HEK293 (cell line): ENCODE measurements around the gene PARP8.
A peak's percentile ranks its signal among the peaks of the same experiment; 100 is the strongest.

ENCODE experiments used
- CTCF ChIA-PET: fragments of 350-600 bp; formaldehyde crosslinking; extraction: SDS; loops from one replicate; lab custom pipeline; 2021; ENCODE audit warnings: antibody characterized with exemption; lab: Yijun Ruan, JAX
- POLR2A ChIA-PET: fragments of 300-600 bp; formaldehyde crosslinking; extraction: SDS; loops from one replicate; lab custom pipeline; 2020; ENCODE audit warnings: antibody characterized with exemption, inconsistent platforms; lab: Yijun Ruan, JAX
- H3K27ac ChIP-seq: fragments of 200-500 bp; sonication (Bioruptor generic); 2 replicates; pipeline ENCODE4 v1.5.1; 2014; ENCODE audit warnings: low read depth, low read length, control low read depth, inconsistent platforms; ENCODE audit errors: extremely low read depth
- H3K36me3 ChIP-seq, 2 experiments: fragments of 200-500 bp in 1 of 2; sonication (Bioruptor generic) in 1 of 2; 1 replicate in 1 of 2; 2 replicates in 1 of 2; pipeline ENCODE4 v1.5.1; 2014 to 2017; ENCODE audit warnings: inconsistent platforms in 2 of 2, low read length in 2 of 2; ENCODE audit not compliant: control insufficient read depth in 2 of 2, insufficient read depth in 1 of 2
- H3K4me1 ChIP-seq: fragments of 200-500 bp; sonication (Bioruptor generic); 2 replicates; pipeline ENCODE4 v1.5.1; 2014; ENCODE audit warnings: mild to moderate bottlenecking, low read length, inconsistent platforms; ENCODE audit not compliant: control insufficient read depth, insufficient read depth
- H3K4me3 ChIP-seq: 2 replicates; pipeline ENCODE4 v1.5.1; 2011; ENCODE audit warnings: low read depth, mild to moderate bottlenecking, control low read depth, low read length, moderate library complexity
- H3K9me3 ChIP-seq: fragments of 200-500 bp; sonication (Bioruptor generic); 2 replicates; pipeline ENCODE4 v1.5.1; 2014; ENCODE audit warnings: low read depth, low read length, inconsistent platforms; ENCODE audit not compliant: control insufficient read depth, insufficient read depth
- HOXA7 ChIP-seq: sonication (generic); formaldehyde crosslinking; IDR thresholded peaks from 2 replicates; pipeline ENCODE4 v1.8.1; 2022; ENCODE audit warnings: missing genetic modification reagents, borderline replicate concordance
- HOXD13 ChIP-seq: sonication (generic); formaldehyde crosslinking; IDR thresholded peaks from 2 replicates; pipeline ENCODE4 v1.8.0; 2022; ENCODE audit warnings: missing genetic modification reagents, borderline replicate concordance
- IKZF3 ChIP-seq: fragments of 450-650 bp; IDR thresholded peaks from 2 replicates; pipeline ENCODE4 v1.5.0; 2018; ENCODE audit warnings: missing biosample characterization, mild to moderate bottlenecking, missing genetic modification characterization, moderate library complexity
- ZBTB20 ChIP-seq: fragments of 450-650 bp; formaldehyde crosslinking; IDR thresholded peaks from 2 replicates; pipeline ENCODE4 v1.5.1; 2016; ENCODE audit warnings: missing biosample characterization, missing genetic modification characterization
- ZNF112 ChIP-seq: fragments of 450-650 bp; formaldehyde crosslinking; IDR thresholded peaks from 2 replicates; pipeline ENCODE4 v1.5.0; 2017; ENCODE audit warnings: missing biosample characterization, missing genetic modification characterization
- ZNF132 ChIP-seq: fragments of 450-650 bp; formaldehyde crosslinking; IDR thresholded peaks from 2 replicates; pipeline ENCODE4 v1.5.1; 2017; ENCODE audit warnings: missing biosample characterization, missing genetic modification characterization, borderline replicate concordance
- ZNF133 ChIP-seq: fragments of 450-650 bp; formaldehyde crosslinking; IDR thresholded peaks from 2 replicates; pipeline ENCODE4 v1.5.1; 2016; ENCODE audit warnings: missing biosample characterization, missing genetic modification characterization
- ZNF155 ChIP-seq: fragments of 450-650 bp; formaldehyde crosslinking; IDR thresholded peaks from 2 replicates; pipeline ENCODE4 v1.5.1; 2016; ENCODE audit warnings: missing biosample characterization, missing genetic modification characterization
- ZNF157 ChIP-seq: fragments of 450-650 bp; formaldehyde crosslinking; IDR thresholded peaks from 2 replicates; pipeline ENCODE4 v1.5.1; 2016; ENCODE audit warnings: missing biosample characterization, missing genetic modification characterization
- ZNF202 ChIP-seq: fragments of 450-650 bp; formaldehyde crosslinking; IDR thresholded peaks from 2 replicates; pipeline ENCODE4 v1.5.1; 2016; ENCODE audit warnings: missing biosample characterization, missing genetic modification characterization, borderline replicate concordance
- ZNF248 ChIP-seq: fragments of 450-650 bp; formaldehyde crosslinking; IDR thresholded peaks from 2 replicates; pipeline ENCODE4 v1.5.1; 2017; ENCODE audit warnings: missing biosample characterization, missing genetic modification characterization
- ZNF274 ChIP-seq, 2 experiments: fragments of 200-500 bp in 1 of 2; fragments of 450-650 bp in 1 of 2; sonication (Bioruptor generic) in 1 of 2; formaldehyde crosslinking in 1 of 2; IDR thresholded peaks; 2 replicates each; pipeline versions ENCODE4 v1.5.1 to v1.6.1; 2014 to 2016; ENCODE audit warnings: borderline replicate concordance in 1 of 2, inconsistent platforms in 1 of 2, low read length in 1 of 2, missing biosample characterization in 1 of 2, missing genetic modification characterization in 1 of 2
- ZNF354C ChIP-seq: fragments of 450-650 bp; formaldehyde crosslinking; IDR thresholded peaks from 2 replicates; pipeline ENCODE4 v1.5.1; 2016; ENCODE audit warnings: missing biosample characterization, missing genetic modification characterization, low read depth, borderline replicate concordance
- ZNF416 ChIP-seq: fragments of 450-650 bp; formaldehyde crosslinking; IDR thresholded peaks from 2 replicates; pipeline ENCODE4 v1.5.1; 2016; ENCODE audit warnings: missing biosample characterization, missing genetic modification characterization
- ZNF48 ChIP-seq: fragments of 450-650 bp; formaldehyde crosslinking; IDR thresholded peaks from 2 replicates; pipeline ENCODE4 v1.5.1; 2016; ENCODE audit warnings: missing biosample characterization, missing genetic modification characterization
- ZNF514 ChIP-seq: fragments of 450-650 bp; formaldehyde crosslinking; IDR thresholded peaks from 2 replicates; pipeline ENCODE4 v1.5.1; 2016; ENCODE audit warnings: missing biosample characterization, missing genetic modification characterization
- ZNF530 ChIP-seq: fragments of 450-650 bp; formaldehyde crosslinking; IDR thresholded peaks from 2 replicates; pipeline ENCODE4 v1.5.1; 2016; ENCODE audit warnings: low read depth, missing biosample characterization, missing genetic modification characterization
- ZNF549 ChIP-seq: fragments of 450-650 bp; IDR thresholded peaks from 2 replicates; pipeline ENCODE4 v1.5.1; 2018; ENCODE audit warnings: missing biosample characterization, missing genetic modification characterization, mild to moderate bottlenecking, inconsistent platforms, moderate library complexity
- ZNF626 ChIP-seq: fragments of 450-650 bp; sonication (Bioruptor Pico); formaldehyde crosslinking; IDR thresholded peaks from 2 replicates; pipeline ENCODE4 v1.5.1; 2018; ENCODE audit warnings: missing biosample characterization, missing genetic modification characterization, inconsistent platforms
- ZNF664 ChIP-seq: fragments of 450-650 bp; formaldehyde crosslinking; IDR thresholded peaks from 2 replicates; pipeline ENCODE4 v1.5.1; 2016; ENCODE audit warnings: missing biosample characterization, missing genetic modification characterization
- ZSCAN23 ChIP-seq: fragments of 450-650 bp; formaldehyde crosslinking; IDR thresholded peaks from 2 replicates; pipeline ENCODE4 v1.5.1; 2016; ENCODE audit warnings: missing biosample characterization, missing genetic modification characterization
- TF ChIP-seq, protein P1 (sequence below): fragments of 450-650 bp; formaldehyde crosslinking; optimal IDR thresholded peaks from 2 replicates; pipeline ENCODE3; 2016; ENCODE audit warnings: missing biosample characterization, mild to moderate bottlenecking, missing genetic modification characterization
- TF ChIP-seq, protein P2 (sequence below): fragments of 450-650 bp; formaldehyde crosslinking; IDR thresholded peaks from 2 replicates; pipeline ENCODE4 v1.5.1; 2016; ENCODE audit warnings: missing biosample characterization, missing genetic modification characterization
- TF ChIP-seq, protein P3 (sequence below): fragments of 450-650 bp; formaldehyde crosslinking; IDR thresholded peaks from 2 replicates; pipeline ENCODE4 v1.5.1; 2016; ENCODE audit warnings: missing biosample characterization, missing genetic modification characterization
- TF ChIP-seq, protein P4 (sequence below): fragments of 450-650 bp; IDR thresholded peaks from 2 replicates; pipeline ENCODE4 v1.5.1; 2018; ENCODE audit warnings: missing biosample characterization, mild to moderate bottlenecking, missing genetic modification characterization

PARP8 gene

DNA sequence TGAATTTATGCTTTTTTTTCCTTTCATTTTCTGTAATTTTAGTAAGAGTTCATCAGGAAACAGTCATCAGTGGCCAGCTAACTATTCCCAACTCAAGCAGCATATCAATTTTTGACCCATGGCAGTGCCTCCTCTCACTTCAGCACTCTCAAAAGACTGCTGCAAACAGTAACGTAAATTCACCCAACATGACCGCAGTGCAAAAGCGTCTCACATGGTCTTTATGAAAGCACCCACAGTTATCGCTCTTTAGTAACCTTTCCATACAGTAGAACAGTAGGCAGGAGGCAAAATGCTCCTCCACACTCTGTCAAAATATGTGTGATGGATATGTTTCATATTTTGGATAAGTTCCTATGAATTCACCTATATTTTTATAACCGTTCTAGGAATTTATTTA is 48.6 kb downstream of the PARP8 start:
- TF ChIP-seq ZNF664 (tag by site-specific recombination) (no peak), ZBTB20 (tag by site-specific recombination) (no peak), HOXA7 (no peak), ZNF133 (tag by site-specific recombination) (no peak), ZNF514 (tag by site-specific recombination) (no peak), ZNF416 (no peak), ZNF274 (IDR thresholded peaks at IDR 0.05; ENCODE audit: low read length) (no peak), ZNF274 (tag by site-specific recombination; IDR thresholded peaks at IDR 0.05; ENCODE audit: borderline replicate concordance) (no peak), ZNF112 (no peak), ZNF157 (tag by site-specific recombination) (no peak), ZNF626 (tag by site-specific recombination) (no peak), IKZF3 (no peak), ZNF48 (tag by site-specific recombination) (no peak)
- TF ChIP-seq, protein P1, sequence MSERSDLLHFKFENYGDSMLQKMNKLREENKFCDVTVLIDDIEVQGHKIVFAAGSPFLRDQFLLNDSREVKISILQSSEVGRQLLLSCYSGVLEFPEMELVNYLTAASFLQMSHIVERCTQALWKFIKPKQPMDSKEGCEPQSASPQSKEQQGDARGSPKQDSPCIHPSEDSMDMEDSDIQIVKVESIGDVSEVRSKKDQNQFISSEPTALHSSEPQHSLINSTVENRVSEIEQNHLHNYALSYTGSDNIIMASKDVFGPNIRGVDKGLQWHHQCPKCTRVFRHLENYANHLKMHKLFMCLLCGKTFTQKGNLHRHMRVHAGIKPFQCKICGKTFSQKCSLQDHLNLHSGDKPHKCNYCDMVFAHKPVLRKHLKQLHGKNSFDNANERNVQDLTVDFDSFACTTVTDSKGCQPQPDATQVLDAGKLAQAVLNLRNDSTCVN: no peak
- TF ChIP-seq, protein P2, sequence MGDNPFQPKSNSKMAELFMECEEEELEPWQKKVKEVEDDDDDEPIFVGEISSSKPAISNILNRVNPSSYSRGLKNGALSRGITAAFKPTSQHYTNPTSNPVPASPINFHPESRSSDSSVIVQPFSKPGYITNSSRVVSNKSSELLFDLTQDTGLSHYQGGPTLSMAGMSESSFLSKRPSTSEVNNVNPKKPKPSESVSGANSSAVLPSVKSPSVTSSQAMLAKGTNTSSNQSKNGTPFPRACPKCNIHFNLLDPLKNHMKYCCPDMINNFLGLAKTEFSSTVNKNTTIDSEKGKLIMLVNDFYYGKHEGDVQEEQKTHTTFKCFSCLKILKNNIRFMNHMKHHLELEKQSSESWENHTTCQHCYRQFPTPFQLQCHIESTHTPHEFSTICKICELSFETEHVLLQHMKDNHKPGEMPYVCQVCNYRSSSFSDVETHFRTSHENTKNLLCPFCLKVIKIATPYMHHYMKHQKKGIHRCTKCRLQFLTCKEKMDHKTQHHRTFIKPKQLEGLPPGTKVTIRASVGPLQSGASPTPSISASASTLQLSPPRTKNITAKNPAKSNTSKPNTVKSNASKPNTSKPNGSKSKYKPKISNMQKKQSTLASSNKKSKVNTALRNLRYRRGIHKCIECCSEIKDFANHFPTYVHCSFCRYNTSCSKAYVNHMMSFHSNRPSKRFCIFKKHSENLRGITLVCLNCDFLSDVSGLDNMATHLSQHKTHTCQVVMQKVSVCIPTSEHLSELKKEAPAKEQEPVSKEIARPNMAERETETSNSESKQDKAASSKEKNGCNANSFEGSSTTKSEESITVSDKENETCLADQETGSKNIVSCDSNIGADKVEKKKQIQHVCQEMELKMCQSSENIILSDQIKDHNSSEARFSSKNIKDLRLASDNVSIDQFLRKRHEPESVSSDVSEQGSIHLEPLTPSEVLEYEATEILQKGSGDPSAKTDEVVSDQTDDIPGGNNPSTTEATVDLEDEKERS (tag by site-specific recombination): no peak
- TF ChIP-seq, protein P3, sequence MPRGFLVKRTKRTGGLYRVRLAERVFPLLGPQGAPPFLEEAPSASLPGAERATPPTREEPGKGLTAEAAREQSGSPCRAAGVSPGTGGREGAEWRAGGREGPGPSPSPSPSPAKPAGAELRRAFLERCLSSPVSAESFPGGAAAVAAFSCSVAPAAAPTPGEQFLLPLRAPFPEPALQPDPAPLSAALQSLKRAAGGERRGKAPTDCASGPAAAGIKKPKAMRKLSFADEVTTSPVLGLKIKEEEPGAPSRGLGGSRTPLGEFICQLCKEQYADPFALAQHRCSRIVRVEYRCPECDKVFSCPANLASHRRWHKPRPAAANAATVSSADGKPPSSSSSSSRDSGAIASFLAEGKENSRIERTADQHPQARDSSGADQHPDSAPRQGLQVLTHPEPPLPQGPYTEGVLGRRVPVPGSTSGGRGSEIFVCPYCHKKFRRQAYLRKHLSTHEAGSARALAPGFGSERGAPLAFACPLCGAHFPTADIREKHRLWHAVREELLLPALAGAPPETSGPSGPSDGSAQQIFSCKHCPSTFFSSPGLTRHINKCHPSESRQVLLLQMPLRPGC (tag by site-specific recombination): no peak
- CTCF ChIA-PET: interaction anchor here (0.6 to 0.7 kb wide), 2 partner anchors 11 to 16 kb away, joined by 3 read pairs; no protein-coding TSS in a partner anchor
- Histone ChIP-seq H3K9me3 (no peaks in the 10 kb centered on the region), H3K4me1 (peaks cover 18% of the 10 kb centered on the region), H3K4me3 (no peak overlapping the region), H3K27ac (no peak overlapping the region), H3K36me3 (no peaks in the 10 kb centered on the region; a peak in 1 of 3 replicates)
- POLR2A ChIA-PET: no interaction called here

DNA sequence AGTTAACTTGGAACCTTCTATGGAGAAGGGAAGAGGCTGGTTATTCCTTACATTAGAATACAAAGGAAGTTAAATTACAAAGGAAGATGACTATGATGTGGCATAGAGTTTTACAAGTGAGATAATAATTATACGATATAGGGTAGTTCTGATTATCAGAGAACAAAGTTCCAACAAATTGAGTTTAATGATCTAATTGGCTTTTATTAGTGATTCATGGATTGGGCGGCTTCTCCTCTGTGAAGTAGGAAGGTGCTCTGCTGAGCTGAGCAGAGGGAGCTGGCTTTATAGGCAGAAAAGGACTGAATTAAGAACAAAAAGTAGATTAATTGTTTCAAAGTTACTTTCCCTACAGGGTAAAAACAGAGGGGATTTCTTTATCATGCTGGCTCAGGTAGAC is 49.7 kb downstream of the PARP8 start:
- H3K27ac ChIP-seq: no peak overlapping the region
- TF ChIP-seq ZNF549 (tag by site-specific recombination) (peak; percentile 97), HOXD13 (CRISPR knock-in tag) (no peak)
- CTCF ChIA-PET: no interaction called here
- POLR2A ChIA-PET: no interaction called here
- peaks cover 13% of the 10 kb centered on the region for H3K4me1 ChIP-seq
- H3K9me3 ChIP-seq: no peaks in the 10 kb centered on the region
- no peaks in the 10 kb centered on the region; a peak in 1 of 3 replicates for H3K36me3 ChIP-seq
- H3K4me3 ChIP-seq: no peak overlapping the region

DNA sequence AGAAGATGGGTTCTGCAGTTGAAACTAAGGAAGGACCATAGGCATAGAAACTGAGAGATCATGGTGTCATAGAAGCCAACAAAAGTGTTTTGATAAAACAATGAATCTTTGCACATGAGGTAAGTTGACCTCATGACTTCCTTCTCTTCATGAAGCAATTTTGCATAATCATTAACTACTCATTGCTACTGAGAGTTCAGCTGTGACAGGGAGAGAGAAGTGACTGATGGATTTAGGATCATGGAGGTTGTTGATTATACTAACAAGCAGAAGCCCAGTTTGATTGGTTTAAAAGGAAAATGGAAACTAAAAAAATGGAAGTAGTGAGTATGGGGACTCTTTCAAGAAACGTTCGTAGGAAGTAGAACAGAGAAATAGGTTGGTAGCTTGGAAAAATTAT is 51.2 kb downstream of the PARP8 start:
- ChIA-PET CTCF (no interaction called here), POLR2A (no interaction called here)
- Histone ChIP-seq H3K4me1 (peaks cover 20% of the 10 kb centered on the region), H3K36me3 (no peaks in the 10 kb centered on the region), H3K27ac (no peak overlapping the region), H3K9me3 (no peaks in the 10 kb centered on the region), H3K4me3 (no peak overlapping the region)
- no peak for TF ChIP-seq ZNF248 (tag by site-specific recombination)
- TF ChIP-seq ZSCAN23 (tag by site-specific recombination): no peak
- no peak for TF ChIP-seq ZNF530 (tag by site-specific recombination)
- no peak for TF ChIP-seq ZNF202 (tag by site-specific recombination)
- TF ChIP-seq ZNF354C (tag by site-specific recombination): no peak
- TF ChIP-seq, protein P4, sequence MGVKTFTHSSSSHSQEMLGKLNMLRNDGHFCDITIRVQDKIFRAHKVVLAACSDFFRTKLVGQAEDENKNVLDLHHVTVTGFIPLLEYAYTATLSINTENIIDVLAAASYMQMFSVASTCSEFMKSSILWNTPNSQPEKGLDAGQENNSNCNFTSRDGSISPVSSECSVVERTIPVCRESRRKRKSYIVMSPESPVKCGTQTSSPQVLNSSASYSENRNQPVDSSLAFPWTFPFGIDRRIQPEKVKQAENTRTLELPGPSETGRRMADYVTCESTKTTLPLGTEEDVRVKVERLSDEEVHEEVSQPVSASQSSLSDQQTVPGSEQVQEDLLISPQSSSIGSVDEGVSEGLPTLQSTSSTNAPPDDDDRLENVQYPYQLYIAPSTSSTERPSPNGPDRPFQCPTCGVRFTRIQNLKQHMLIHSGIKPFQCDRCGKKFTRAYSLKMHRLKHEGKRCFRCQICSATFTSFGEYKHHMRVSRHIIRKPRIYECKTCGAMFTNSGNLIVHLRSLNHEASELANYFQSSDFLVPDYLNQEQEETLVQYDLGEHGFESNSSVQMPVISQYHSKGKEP: no peak
- TF ChIP-seq ZNF274 (IDR thresholded peaks at IDR 0.05; ENCODE audit: low read length): no peak
- TF ChIP-seq ZNF274 (tag by site-specific recombination; IDR thresholded peaks at IDR 0.05; ENCODE audit: borderline replicate concordance): no peak
- no peak for TF ChIP-seq ZNF155 (tag by site-specific recombination)
- no peak for TF ChIP-seq ZNF132
- TF ChIP-seq ZNF112: no peak
- no peak for TF ChIP-seq HOXD13 (CRISPR knock-in tag)
